ENCODE results near the gene TMEM219. TPM values are rescaled to one million over a fixed set of nuclear protein-coding genes. Genes with fewer than 3 reads are reported as not detected.

The TMEM219 gene
- total RNA-seq, 6 donors from 2014 or later, result 95.4 to 187 (median 139) TPM

DNA sequence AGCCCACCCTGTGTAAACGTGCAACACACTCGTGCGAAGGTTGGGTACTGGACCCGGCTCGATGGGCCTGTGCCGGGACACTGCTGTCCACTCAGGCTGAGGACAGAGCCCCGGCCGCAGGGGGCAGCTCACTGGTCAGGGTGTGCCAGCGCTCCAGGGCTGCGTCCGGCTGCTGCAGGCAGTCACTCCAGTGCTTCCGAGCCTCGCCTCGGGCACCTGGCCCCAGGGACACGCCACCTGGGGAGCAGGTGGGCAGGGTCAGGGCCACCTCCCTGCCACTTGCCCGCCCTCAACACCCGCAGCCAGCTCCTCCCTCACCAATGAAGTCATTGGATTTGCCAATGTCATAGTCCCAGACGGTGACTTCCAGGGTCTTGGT lies 44.2 kb downstream of the TMEM219 start:
- Histone ChIP-seq H3K4me3 (no peak overlapping the region), H3K9me3 (no peaks in the 10 kb centered on the region), H3K27ac (no peak overlapping the region), H3K27me3 (peaks cover 2 to 17% (median 13%) of the 10 kb centered on the region in 4 donors), H3K4me1 (peaks cover 7 to 30% (median 20%) of the 10 kb centered on the region in 4 donors), H3K36me3 (peaks cover 0 to 20% (median 7%) of the 10 kb centered on the region in 4 donors)
- WGBS, 2 donors, result 73 to 94% methylated on average over 2 to 18 of the region's 18 CpGs
- DNase-seq (peak in 1 of 2 donors; percentile 84), ATAC-seq (ENCODE audit: low FRiP score in 2 of 2) (no peak)
- no peak for TF ChIP-seq POLR2A (IDR thresholded peaks at IDR 0.05)
- no peak for TF ChIP-seq POLR2AphosphoS5 (IDR thresholded peaks at IDR 0.05)
- TF ChIP-seq CTCF (IDR thresholded peaks at IDR 0.05), result no peak
- no peak for TF ChIP-seq EP300 (IDR thresholded peaks at IDR 0.05)

DNA sequence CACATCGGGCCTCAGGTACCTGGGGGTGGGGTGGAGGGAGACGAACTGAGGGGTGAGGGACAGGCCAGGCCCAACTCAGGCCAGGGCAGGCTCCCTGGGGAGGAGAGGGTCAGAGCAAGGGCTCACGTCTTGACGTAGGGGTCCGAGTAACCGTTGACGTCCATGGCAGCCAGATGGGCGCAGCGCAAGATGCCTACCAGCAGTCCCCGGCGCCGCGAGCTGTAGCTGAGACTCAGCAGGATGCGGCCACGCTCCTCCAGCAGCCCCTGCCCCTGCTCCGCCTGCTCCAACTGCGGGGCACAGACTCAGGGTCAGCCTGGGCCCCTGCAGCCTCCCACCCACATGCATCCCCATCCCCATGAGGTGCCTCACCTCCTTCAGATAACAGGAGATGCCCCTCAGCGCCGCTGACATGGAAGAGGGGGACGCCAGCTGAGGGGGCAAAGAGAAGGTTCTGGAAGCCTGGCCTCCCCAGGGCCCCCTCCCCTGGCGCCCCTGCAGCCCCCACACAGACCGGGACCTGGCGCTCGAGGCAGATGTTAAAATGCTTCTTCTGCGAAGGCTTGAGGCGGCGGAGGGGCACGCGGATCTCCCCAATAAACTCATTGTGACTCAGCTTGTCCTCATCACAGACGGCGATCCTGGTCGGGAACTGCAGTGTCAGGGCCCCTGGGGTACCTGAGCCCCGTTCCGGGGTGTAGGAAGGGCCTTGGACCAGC lies 44.9 kb downstream of the TMEM219 start:
- H3K4me3 ChIP-seq, result no peak overlapping the region
- peaks cover 13 to 37% (median 26%) of the 10 kb centered on the region in 4 donors for H3K4me1 ChIP-seq
- peak in 1 of 2 donors; percentile 80 for DNase-seq
- no peak for ATAC-seq (ENCODE audit: low FRiP score in 2 of 2)
- TF ChIP-seq CTCF (IDR thresholded peaks at IDR 0.05) (no peak), POLR2AphosphoS5 (IDR thresholded peaks at IDR 0.05) (no peak)
- H3K27ac ChIP-seq, result no peak overlapping the region
- H3K36me3 ChIP-seq, result peaks cover 0 to 12% (median 5%) of the 10 kb centered on the region in 4 donors
- 84 to 85% methylated on average over 26 to 34 of the region's 34 CpGs for WGBS, 2 donors
- peaks cover 2 to 24% (median 20%) of the 10 kb centered on the region in 4 donors for H3K27me3 ChIP-seq
- no peaks in the 10 kb centered on the region for H3K9me3 ChIP-seq

DNA sequence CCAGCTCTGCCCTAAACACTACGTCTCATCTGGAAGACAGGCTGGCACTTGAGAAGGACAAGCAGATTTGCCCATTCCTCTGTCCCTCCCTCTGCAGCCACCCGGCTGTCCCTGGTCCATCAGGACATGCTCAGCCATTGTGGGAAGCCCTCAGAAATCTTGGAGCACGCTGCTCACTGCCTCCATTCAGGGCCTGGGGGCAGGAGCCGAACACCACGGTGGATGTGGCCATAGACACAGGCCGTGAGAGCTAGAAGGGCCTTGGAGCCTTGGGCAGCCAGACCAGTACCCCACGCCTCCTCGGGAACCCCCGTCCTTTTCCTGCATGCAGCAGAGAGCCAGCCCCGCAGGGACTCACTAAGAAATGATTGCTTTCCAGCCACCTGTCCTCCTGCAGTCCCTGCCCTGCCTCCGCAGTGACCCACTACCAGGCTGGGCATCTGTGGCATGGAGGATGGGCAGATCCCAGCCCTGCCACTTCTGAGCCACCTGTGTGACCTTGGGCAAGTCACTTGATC lies 45.6 kb downstream of the TMEM219 start:
- DNase-seq, result no peak
- H3K27ac ChIP-seq, result no peak overlapping the region
- 58 to 86% methylated on average over 5 to 11 of the region's 11 CpGs for WGBS, 2 donors

GRCh38 chr16:30009085-30009862 lies 47.4 kb downstream of the TMEM219 start:
- no peak for TF ChIP-seq EP300 (IDR thresholded peaks at IDR 0.05)
- TF ChIP-seq POLR2AphosphoS5 (IDR thresholded peaks at IDR 0.05), result no peak
- TF ChIP-seq POLR2A (IDR thresholded peaks at IDR 0.05), result no peak
- TF ChIP-seq CTCF (IDR thresholded peaks at IDR 0.05), result no peak
- DNase-seq (peak in 1 of 2 donors; percentile 71), ATAC-seq (ENCODE audit: low FRiP score in 2 of 2) (no peak)
- Histone ChIP-seq H3K27ac (no peak overlapping the region), H3K9me3 (no peaks in the 10 kb centered on the region), H3K4me3 (no peak overlapping the region), H3K4me1 (peaks cover 13 to 38% (median 26%) of the 10 kb centered on the region in 4 donors), H3K36me3 (no peaks in the 10 kb centered on the region), H3K27me3 (peaks cover 2 to 29% (median 22%) of the 10 kb centered on the region in 4 donors)
- WGBS, 2 donors, result 44 to 48% methylated on average over 16 to 24 of the region's 26 CpGs

More for the DNA sequence above, 45.6 kb downstream of the TMEM219 start:
- Histone ChIP-seq H3K4me3 (no peak overlapping the region), H3K36me3 (peaks cover 0 to 8% (median 4%) of the 10 kb centered on the region in 4 donors), H3K27me3 (peaks cover 2 to 29% (median 22%) of the 10 kb centered on the region in 4 donors), H3K9me3 (no peaks in the 10 kb centered on the region), H3K4me1 (peaks cover 13 to 38% (median 26%) of the 10 kb centered on the region in 4 donors)
- no peak for ATAC-seq (ENCODE audit: low FRiP score in 2 of 2)
- TF ChIP-seq CTCF (IDR thresholded peaks at IDR 0.05) (no peak), POLR2A (IDR thresholded peaks at IDR 0.05) (no peak), EP300 (IDR thresholded peaks at IDR 0.05) (no peak), POLR2AphosphoS5 (IDR thresholded peaks at IDR 0.05) (no peak)
